WTC11 (cell line): ENCODE results near the gene RWDD4. TPM values are rescaled to one million over a fixed set of nuclear protein-coding genes. Genes with fewer than 3 reads are reported as not detected.

Experiments
- ATAC-seq: fragments of 200-7000 bp; cut with Tn5 transposase; 2 replicates; pipeline ENCODE4 v1.10.0; 2021; ENCODE audit warnings: mild to moderate bottlenecking, moderate library complexity
- CTCF ChIA-PET: fragments of 300-600 bp; sonication (Branson Sonifier 250); formaldehyde crosslinking; loops from one replicate; lab custom pipeline; 2021; ENCODE audit warnings: antibody characterized with exemption; lab: Charles Lee
- POLR2A ChIA-PET: fragments of 350-600 bp; sonication (Branson Sonifier 250); formaldehyde crosslinking; loops from one replicate; lab custom pipeline; 2021; ENCODE audit warnings: antibody characterized with exemption; lab: Charles Lee
- DNase-seq: peaks from one replicate; pipeline ENCODE4 v3.0.0; 2021; ENCODE audit warnings: low spot score
- H3K27ac Mint-ChIP-seq: 2 replicates; pipeline ENCODE4 v1.8.0; 2021; ENCODE audit warnings: mixed read lengths
- H3K27me3 Mint-ChIP-seq: 2 replicates; pipeline ENCODE4 v1.8.0; 2021; ENCODE audit warnings: low read depth, mild to moderate bottlenecking, moderate library complexity, mixed read lengths
- H3K36me3 Mint-ChIP-seq: 2 replicates; pipeline ENCODE4 v1.8.0; 2021; ENCODE audit warnings: mixed read lengths
- H3K4me1 Mint-ChIP-seq: 2 replicates; pipeline ENCODE4 v1.8.0; 2022; ENCODE audit warnings: mixed read lengths
- H3K4me3 Mint-ChIP-seq: 2 replicates; pipeline ENCODE4 v1.8.0; 2021; ENCODE audit warnings: mild to moderate bottlenecking, moderate library complexity, mixed read lengths
- H3K9me3 Mint-ChIP-seq: 2 replicates; pipeline ENCODE4 v1.8.0; 2021; ENCODE audit warnings: mixed read lengths
- CREM ChIP-seq: sonication (generic); formaldehyde crosslinking; IDR thresholded peaks from 2 replicates; pipeline ENCODE4 v1.8.1; 2022; ENCODE audit warnings: mild to moderate bottlenecking, missing genetic modification reagents, moderate library complexity
- EMX1 ChIP-seq: fragments of 250-450 bp; sonication (Bioruptor Pico); IDR thresholded peaks from 2 replicates; pipeline ENCODE4 v1.8.0; 2021; ENCODE audit warnings: mild to moderate bottlenecking
- FOXP1 ChIP-seq: sonication (generic); formaldehyde crosslinking; IDR thresholded peaks from 2 replicates; pipeline ENCODE4 v1.8.0; 2022; ENCODE audit warnings: missing genetic modification reagents, mild to moderate bottlenecking, moderate library complexity, borderline replicate concordance
- GTF2I ChIP-seq: fragments of 250-450 bp; sonication (Bioruptor Pico); conservative IDR thresholded peaks from 2 replicates; pipeline ENCODE4 v1.4.0; 2021; ENCODE audit warnings: mild to moderate bottlenecking
- NFATC4 ChIP-seq: fragments of 250-450 bp; sonication (Bioruptor Pico); IDR thresholded peaks from 2 replicates; pipeline ENCODE4 v1.9.0; 2021; ENCODE audit warnings: mild to moderate bottlenecking
- NFE2L1 ChIP-seq: sonication (generic); formaldehyde crosslinking; IDR thresholded peaks from 2 replicates; pipeline ENCODE4 v1.8.1; 2023; ENCODE audit warnings: missing genetic modification reagents
- OVOL2 ChIP-seq: fragments of 250-450 bp; sonication (Bioruptor Pico); IDR thresholded peaks from 2 replicates; pipeline ENCODE4 v1.9.0; 2021; ENCODE audit warnings: mild to moderate bottlenecking, borderline replicate concordance
- TCF7 ChIP-seq: sonication (generic); formaldehyde crosslinking; IDR thresholded peaks from 2 replicates; pipeline ENCODE4 v1.8.0; 2022; ENCODE audit warnings: mild to moderate bottlenecking, low read depth, missing genetic modification reagents, moderate library complexity
- ZBTB21 ChIP-seq: sonication (generic); formaldehyde crosslinking; IDR thresholded peaks from 2 replicates; pipeline ENCODE4 v1.8.1; 2023; ENCODE audit warnings: mild to moderate bottlenecking, missing genetic modification reagents, borderline replicate concordance
- ZNF219 ChIP-seq: sonication (generic); formaldehyde crosslinking; IDR thresholded peaks from 2 replicates; pipeline ENCODE4 v1.8.0; 2023; ENCODE audit warnings: missing genetic modification reagents, mild to moderate bottlenecking, borderline replicate concordance
- ZNF416 ChIP-seq: fragments of 250-450 bp; sonication (Bioruptor Pico); IDR thresholded peaks from 2 replicates; pipeline ENCODE4 v1.9.0; 2021; ENCODE audit warnings: mild to moderate bottlenecking, inconsistent platforms
- total RNA-seq: library from RNA; stranded (reverse); gene quantifications from 3 replicates; pipeline ENCODE4 v1.2.3, GENCODE V29; 2021
- TF ChIP-seq, protein P1 (sequence below): sonication (generic); formaldehyde crosslinking; IDR thresholded peaks from 2 replicates; pipeline ENCODE4 v1.8.0; 2022; ENCODE audit warnings: missing genetic modification reagents
- TF ChIP-seq, protein P2 (sequence below): sonication (generic); formaldehyde crosslinking; IDR thresholded peaks from 2 replicates; pipeline ENCODE4 v1.8.0; 2023; ENCODE audit warnings: mild to moderate bottlenecking, missing genetic modification reagents
- TF ChIP-seq, protein P3 (sequence below): sonication (generic); formaldehyde crosslinking; IDR thresholded peaks from 2 replicates; pipeline ENCODE4 v1.8.1; 2022; ENCODE audit warnings: low read depth, missing genetic modification reagents, borderline replicate concordance
- TF ChIP-seq, protein P4 (sequence below): sonication (generic); formaldehyde crosslinking; IDR thresholded peaks from 2 replicates; pipeline ENCODE4 v1.8.0; 2023; ENCODE audit warnings: missing genetic modification reagents, mild to moderate bottlenecking, borderline replicate concordance
- TF ChIP-seq, protein P5 (sequence below): sonication (generic); formaldehyde crosslinking; IDR thresholded peaks from 2 replicates; pipeline ENCODE4 v1.8.1; 2022; ENCODE audit warnings: mild to moderate bottlenecking, missing genetic modification reagents, moderate library complexity, borderline replicate concordance
- TF ChIP-seq, protein P6 (sequence below): sonication (generic); formaldehyde crosslinking; IDR thresholded peaks from 2 replicates; pipeline ENCODE4 v1.8.0; 2023; ENCODE audit warnings: missing genetic modification reagents
- TF ChIP-seq, protein P7 (sequence below): sonication (generic); formaldehyde crosslinking; IDR thresholded peaks from 2 replicates; pipeline ENCODE4 v1.8.0; 2022; ENCODE audit warnings: mild to moderate bottlenecking, missing genetic modification reagents

The RWDD4 gene
- total RNA-seq, 1 experiment from 2014 or later: 17.8 TPM

DNA sequence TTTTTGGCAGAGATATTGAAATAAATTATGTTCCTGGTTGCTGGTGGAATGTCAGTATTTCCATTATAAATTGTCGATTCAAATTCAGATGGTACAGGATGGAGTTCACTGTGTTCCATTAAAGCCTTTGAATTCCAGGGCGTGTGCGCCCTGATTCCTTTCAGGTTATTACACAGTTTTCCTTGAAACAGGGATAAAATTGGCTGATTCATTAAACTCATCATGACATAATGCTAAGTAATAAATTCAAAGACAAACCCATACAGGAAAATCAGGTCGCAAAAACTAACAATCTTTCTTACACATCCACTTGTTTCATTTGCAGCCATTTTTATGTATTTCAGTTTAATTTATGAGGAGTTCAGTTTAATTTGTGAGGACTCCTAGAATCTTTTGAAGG, 51.1 kb downstream of the RWDD4 start:
- Mint-ChIP-seq H3K4me1 (no peaks in the 10 kb centered on the region), H3K9me3 (peaks cover 4% of the 10 kb centered on the region; the same call in 1 of the 2 replicates), H3K36me3 (no peaks in the 10 kb centered on the region), H3K27ac (no peak overlapping the region), H3K4me3 (no peak overlapping the region), H3K27me3 (peaks cover 3% of the 10 kb centered on the region; the same call in 1 of the 2 replicates)
- ChIA-PET POLR2A (no interaction called here), CTCF (interaction anchor here (1.4 kb wide), 1 partner anchor 7 kb away, joined by 5 read pairs; no protein-coding TSS in a partner anchor)
- DNase-seq: no peak
- no peak for TF ChIP-seq ZNF219 (CRISPR knock-in tag)
- TF ChIP-seq NFATC4 (CRISPR knock-in tag): no peak
- no peak for TF ChIP-seq EMX1
- TF ChIP-seq, protein P1, sequence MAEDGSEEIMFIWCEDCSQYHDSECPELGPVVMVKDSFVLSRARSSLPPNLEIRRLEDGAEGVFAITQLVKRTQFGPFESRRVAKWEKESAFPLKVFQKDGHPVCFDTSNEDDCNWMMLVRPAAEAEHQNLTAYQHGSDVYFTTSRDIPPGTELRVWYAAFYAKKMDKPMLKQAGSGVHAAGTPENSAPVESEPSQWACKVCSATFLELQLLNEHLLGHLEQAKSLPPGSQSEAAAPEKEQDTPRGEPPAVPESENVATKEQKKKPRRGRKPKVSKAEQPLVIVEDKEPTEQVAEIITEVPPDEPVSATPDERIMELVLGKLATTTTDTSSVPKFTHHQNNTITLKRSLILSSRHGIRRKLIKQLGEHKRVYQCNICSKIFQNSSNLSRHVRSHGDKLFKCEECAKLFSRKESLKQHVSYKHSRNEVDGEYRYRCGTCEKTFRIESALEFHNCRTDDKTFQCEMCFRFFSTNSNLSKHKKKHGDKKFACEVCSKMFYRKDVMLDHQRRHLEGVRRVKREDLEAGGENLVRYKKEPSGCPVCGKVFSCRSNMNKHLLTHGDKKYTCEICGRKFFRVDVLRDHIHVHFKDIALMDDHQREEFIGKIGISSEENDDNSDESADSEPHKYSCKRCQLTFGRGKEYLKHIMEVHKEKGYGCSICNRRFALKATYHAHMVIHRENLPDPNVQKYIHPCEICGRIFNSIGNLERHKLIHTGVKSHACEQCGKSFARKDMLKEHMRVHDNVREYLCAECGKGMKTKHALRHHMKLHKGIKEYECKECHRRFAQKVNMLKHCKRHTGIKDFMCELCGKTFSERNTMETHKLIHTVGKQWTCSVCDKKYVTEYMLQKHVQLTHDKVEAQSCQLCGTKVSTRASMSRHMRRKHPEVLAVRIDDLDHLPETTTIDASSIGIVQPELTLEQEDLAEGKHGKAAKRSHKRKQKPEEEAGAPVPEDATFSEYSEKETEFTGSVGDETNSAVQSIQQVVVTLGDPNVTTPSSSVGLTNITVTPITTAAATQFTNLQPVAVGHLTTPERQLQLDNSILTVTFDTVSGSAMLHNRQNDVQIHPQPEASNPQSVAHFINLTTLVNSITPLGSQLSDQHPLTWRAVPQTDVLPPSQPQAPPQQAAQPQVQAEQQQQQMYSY (CRISPR knock-in tag): no peak
- no peak for TF ChIP-seq ZNF416 (CRISPR knock-in tag)
- TF ChIP-seq, protein P2, sequence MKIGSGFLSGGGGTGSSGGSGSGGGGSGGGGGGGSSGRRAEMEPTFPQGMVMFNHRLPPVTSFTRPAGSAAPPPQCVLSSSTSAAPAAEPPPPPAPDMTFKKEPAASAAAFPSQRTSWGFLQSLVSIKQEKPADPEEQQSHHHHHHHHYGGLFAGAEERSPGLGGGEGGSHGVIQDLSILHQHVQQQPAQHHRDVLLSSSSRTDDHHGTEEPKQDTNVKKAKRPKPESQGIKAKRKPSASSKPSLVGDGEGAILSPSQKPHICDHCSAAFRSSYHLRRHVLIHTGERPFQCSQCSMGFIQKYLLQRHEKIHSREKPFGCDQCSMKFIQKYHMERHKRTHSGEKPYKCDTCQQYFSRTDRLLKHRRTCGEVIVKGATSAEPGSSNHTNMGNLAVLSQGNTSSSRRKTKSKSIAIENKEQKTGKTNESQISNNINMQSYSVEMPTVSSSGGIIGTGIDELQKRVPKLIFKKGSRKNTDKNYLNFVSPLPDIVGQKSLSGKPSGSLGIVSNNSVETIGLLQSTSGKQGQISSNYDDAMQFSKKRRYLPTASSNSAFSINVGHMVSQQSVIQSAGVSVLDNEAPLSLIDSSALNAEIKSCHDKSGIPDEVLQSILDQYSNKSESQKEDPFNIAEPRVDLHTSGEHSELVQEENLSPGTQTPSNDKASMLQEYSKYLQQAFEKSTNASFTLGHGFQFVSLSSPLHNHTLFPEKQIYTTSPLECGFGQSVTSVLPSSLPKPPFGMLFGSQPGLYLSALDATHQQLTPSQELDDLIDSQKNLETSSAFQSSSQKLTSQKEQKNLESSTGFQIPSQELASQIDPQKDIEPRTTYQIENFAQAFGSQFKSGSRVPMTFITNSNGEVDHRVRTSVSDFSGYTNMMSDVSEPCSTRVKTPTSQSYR (CRISPR knock-in tag): no peak
- no peak for TF ChIP-seq NFE2L1 (CRISPR knock-in tag)
- no peak for ATAC-seq

DNA sequence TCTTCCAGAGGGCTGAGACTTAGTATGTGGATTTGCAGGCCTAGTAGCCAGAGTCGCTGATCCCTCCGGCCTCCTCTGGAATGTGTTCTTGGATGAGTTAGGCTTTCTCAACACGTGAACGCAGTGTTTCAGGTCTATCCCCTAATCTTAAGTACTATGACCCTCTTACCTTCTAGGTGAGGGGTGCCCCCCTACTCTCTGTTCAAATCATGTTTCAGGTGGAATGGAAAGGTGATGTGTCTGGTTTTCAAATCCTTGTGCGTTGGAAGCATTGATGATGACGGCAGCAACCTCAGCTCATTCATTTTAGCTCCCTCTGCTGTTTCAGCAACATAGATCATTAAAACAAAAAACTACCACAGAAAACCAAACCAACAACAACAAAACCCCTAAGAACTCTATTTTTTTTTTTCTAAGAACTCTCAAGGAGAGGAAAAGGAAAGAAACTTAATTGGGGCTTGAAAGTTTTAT, 56.4 kb downstream of the RWDD4 start:
- Mint-ChIP-seq H3K9me3 (no peaks in the 10 kb centered on the region), H3K4me1 (no peaks in the 10 kb centered on the region), H3K27me3 (no peaks in the 10 kb centered on the region), H3K27ac (no peak overlapping the region; the same call in 1 of the 2 replicates), H3K4me3 (no peak overlapping the region), H3K36me3 (no peaks in the 10 kb centered on the region)
- DNase-seq: no peak
- ChIA-PET CTCF (interaction anchor here (0.6 to 1.4 kb wide), 10 partner anchors 11 to 383 kb away, joined by 3 to 5 read pairs (median 3); no protein-coding TSS in a partner anchor), POLR2A (interaction anchor here (0.6 kb wide), 2 partner anchors 114 to 336 kb away, joined by 3 to 4 read pairs; no protein-coding TSS in a partner anchor)
- ATAC-seq: peak; percentile 32
- TF ChIP-seq GTF2I (CRISPR knock-in tag): no peak
- no peak for TF ChIP-seq CREM (CRISPR knock-in tag)
- no peak for TF ChIP-seq ZBTB21 (CRISPR knock-in tag)
- TF ChIP-seq OVOL2 (CRISPR knock-in tag): no peak
- TF ChIP-seq, protein P3, sequence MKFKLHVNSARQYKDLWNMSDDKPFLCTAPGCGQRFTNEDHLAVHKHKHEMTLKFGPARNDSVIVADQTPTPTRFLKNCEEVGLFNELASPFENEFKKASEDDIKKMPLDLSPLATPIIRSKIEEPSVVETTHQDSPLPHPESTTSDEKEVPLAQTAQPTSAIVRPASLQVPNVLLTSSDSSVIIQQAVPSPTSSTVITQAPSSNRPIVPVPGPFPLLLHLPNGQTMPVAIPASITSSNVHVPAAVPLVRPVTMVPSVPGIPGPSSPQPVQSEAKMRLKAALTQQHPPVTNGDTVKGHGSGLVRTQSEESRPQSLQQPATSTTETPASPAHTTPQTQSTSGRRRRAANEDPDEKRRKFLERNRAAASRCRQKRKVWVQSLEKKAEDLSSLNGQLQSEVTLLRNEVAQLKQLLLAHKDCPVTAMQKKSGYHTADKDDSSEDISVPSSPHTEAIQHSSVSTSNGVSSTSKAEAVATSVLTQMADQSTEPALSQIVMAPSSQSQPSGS (CRISPR knock-in tag): no peak
- TF ChIP-seq, protein P4, sequence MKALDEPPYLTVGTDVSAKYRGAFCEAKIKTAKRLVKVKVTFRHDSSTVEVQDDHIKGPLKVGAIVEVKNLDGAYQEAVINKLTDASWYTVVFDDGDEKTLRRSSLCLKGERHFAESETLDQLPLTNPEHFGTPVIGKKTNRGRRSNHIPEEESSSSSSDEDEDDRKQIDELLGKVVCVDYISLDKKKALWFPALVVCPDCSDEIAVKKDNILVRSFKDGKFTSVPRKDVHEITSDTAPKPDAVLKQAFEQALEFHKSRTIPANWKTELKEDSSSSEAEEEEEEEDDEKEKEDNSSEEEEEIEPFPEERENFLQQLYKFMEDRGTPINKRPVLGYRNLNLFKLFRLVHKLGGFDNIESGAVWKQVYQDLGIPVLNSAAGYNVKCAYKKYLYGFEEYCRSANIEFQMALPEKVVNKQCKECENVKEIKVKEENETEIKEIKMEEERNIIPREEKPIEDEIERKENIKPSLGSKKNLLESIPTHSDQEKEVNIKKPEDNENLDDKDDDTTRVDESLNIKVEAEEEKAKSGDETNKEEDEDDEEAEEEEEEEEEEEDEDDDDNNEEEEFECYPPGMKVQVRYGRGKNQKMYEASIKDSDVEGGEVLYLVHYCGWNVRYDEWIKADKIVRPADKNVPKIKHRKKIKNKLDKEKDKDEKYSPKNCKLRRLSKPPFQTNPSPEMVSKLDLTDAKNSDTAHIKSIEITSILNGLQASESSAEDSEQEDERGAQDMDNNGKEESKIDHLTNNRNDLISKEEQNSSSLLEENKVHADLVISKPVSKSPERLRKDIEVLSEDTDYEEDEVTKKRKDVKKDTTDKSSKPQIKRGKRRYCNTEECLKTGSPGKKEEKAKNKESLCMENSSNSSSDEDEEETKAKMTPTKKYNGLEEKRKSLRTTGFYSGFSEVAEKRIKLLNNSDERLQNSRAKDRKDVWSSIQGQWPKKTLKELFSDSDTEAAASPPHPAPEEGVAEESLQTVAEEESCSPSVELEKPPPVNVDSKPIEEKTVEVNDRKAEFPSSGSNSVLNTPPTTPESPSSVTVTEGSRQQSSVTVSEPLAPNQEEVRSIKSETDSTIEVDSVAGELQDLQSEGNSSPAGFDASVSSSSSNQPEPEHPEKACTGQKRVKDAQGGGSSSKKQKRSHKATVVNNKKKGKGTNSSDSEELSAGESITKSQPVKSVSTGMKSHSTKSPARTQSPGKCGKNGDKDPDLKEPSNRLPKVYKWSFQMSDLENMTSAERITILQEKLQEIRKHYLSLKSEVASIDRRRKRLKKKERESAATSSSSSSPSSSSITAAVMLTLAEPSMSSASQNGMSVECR (CRISPR knock-in tag): no peak
- TF ChIP-seq, protein P5, sequence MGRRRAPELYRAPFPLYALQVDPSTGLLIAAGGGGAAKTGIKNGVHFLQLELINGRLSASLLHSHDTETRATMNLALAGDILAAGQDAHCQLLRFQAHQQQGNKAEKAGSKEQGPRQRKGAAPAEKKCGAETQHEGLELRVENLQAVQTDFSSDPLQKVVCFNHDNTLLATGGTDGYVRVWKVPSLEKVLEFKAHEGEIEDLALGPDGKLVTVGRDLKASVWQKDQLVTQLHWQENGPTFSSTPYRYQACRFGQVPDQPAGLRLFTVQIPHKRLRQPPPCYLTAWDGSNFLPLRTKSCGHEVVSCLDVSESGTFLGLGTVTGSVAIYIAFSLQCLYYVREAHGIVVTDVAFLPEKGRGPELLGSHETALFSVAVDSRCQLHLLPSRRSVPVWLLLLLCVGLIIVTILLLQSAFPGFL (CRISPR knock-in tag): no peak
- TF ChIP-seq, protein P6, sequence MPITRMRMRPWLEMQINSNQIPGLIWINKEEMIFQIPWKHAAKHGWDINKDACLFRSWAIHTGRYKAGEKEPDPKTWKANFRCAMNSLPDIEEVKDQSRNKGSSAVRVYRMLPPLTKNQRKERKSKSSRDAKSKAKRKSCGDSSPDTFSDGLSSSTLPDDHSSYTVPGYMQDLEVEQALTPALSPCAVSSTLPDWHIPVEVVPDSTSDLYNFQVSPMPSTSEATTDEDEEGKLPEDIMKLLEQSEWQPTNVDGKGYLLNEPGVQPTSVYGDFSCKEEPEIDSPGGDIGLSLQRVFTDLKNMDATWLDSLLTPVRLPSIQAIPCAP (CRISPR knock-in tag): no peak
- no peak for TF ChIP-seq TCF7 (CRISPR knock-in tag)
- TF ChIP-seq FOXP1 (CRISPR knock-in tag): no peak
- TF ChIP-seq, protein P7, sequence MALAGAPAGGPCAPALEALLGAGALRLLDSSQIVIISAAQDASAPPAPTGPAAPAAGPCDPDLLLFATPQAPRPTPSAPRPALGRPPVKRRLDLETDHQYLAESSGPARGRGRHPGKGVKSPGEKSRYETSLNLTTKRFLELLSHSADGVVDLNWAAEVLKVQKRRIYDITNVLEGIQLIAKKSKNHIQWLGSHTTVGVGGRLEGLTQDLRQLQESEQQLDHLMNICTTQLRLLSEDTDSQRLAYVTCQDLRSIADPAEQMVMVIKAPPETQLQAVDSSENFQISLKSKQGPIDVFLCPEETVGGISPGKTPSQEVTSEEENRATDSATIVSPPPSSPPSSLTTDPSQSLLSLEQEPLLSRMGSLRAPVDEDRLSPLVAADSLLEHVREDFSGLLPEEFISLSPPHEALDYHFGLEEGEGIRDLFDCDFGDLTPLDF (CRISPR knock-in tag): no peak
